Mammary epithelial cell (primary cell): ENCODE results near the gene UCP2.

ENCODE experiments used
- CTCF ChIP-seq, 2 donors: IDR thresholded peaks in 1 of 2; conservative IDR thresholded peaks in 1 of 2; 2 replicates each; pipeline ENCODE4 v1.5.1; 2011 to 2012; ENCODE audit warnings: inconsistent platforms in 2 of 2, low read length in 2 of 2, mild to moderate bottlenecking in 2 of 2, control low read depth in 1 of 2, low read depth in 1 of 2; ENCODE audit not compliant: insufficient read depth in 1 of 2; ENCODE audit errors: extremely low read depth in 1 of 2
- EZH2 ChIP-seq: IDR thresholded peaks from 2 replicates; pipeline ENCODE4 v1.6.1; 2012; ENCODE audit warnings: low read length, inconsistent platforms, borderline replicate concordance

DNA sequence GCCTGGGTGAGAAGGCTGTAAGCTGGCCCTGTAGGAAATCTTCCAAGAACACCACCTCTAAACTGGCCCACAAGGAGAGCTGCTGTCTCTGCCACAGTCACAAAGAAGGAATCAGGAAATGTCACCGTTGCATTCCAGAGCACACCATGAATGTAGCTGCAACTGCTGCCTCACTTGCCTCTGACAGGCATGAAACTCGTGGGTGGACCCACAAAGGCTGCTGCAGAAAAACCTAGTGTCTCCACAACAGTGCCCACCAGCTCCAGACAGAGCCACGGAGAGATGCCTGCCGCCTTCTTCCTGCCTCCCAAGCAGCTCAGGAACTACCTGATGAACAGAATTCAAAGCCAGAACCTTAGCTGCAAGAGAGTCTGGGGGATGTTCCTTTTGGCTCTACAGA, 21.3 kb downstream of the UCP2 start:
- TF ChIP-seq CTCF (conservative IDR thresholded peaks at IDR 0.05 in 1 of 2, IDR thresholded peaks at IDR 0.05 in 1 of 2; ENCODE audit: extremely low read depth in 1 of 2, insufficient read depth in 1 of 2, low read depth in 1 of 2, low read length in 2 of 2) (no peak), EZH2 (no peak)
